Smooth muscle cell (in vitro differentiated cells): ENCODE data around the gene ESRRG. TPM values are rescaled to one million over a fixed set of nuclear protein-coding genes. Genes with fewer than 3 reads are reported as not detected.

Source experiments
- DNase-seq: peaks from one replicate; lab custom pipeline; 2025; ENCODE audit not compliant: unreplicated experiment; lab: John Stamatoyannopoulos, UW
- H2AFZ ChIP-seq: fragments of 200-600 bp; sonication (generic); 2 replicates; pipeline ENCODE4 v1.6.0; 2016; ENCODE audit warnings: antibody characterized with exemption, low read depth, mild to moderate bottlenecking
- H3F3A ChIP-seq: fragments of 200-600 bp; sonication (generic); 2 replicates; pipeline ENCODE4 v1.6.0; 2017; ENCODE audit warnings: antibody characterized with exemption, low read depth
- H3K27ac ChIP-seq: fragments of 200-600 bp; sonication (generic); 2 replicates; pipeline ENCODE4 v1.5.1; 2016; ENCODE audit warnings: low read depth, mild to moderate bottlenecking
- H3K27me3 ChIP-seq: fragments of 200-600 bp; sonication (generic); 2 replicates; pipeline ENCODE4 v1.6.1; 2016; ENCODE audit warnings: low read depth, mild to moderate bottlenecking
- H3K36me3 ChIP-seq: fragments of 200-600 bp; sonication (generic); 2 replicates; pipeline ENCODE4 v1.5.1; 2016; ENCODE audit warnings: low read depth
- H3K4me1 ChIP-seq: fragments of 200-600 bp; sonication (generic); 2 replicates; pipeline ENCODE4 v1.5.1; 2016; ENCODE audit warnings: low read depth
- H3K4me2 ChIP-seq: fragments of 200-600 bp; sonication (generic); 2 replicates; pipeline ENCODE4 v1.6.0; 2016; ENCODE audit warnings: mild to moderate bottlenecking
- H3K4me3 ChIP-seq: fragments of 200-600 bp; sonication (generic); 2 replicates; pipeline ENCODE4 v1.5.1; 2016; ENCODE audit warnings: mild to moderate bottlenecking
- H3K79me2 ChIP-seq: fragments of 200-600 bp; sonication (generic); 2 replicates; pipeline ENCODE4 v1.6.0; 2016; ENCODE audit warnings: low read depth, mild to moderate bottlenecking
- H3K9ac ChIP-seq: fragments of 200-600 bp; sonication (generic); 2 replicates; pipeline ENCODE4 v1.6.0; 2016; ENCODE audit warnings: low read depth
- H3K9me3 ChIP-seq: fragments of 200-600 bp; sonication (generic); replicated peaks from 2 replicates; pipeline ENCODE4 v1.5.1; 2016; ENCODE audit warnings: low read depth
- H4K20me1 ChIP-seq: fragments of 200-600 bp; sonication (generic); 2 replicates; pipeline ENCODE4 v1.6.0; 2016; ENCODE audit warnings: low read depth
- CTCF ChIP-seq: fragments of 200-600 bp; sonication (generic); IDR thresholded peaks from 2 replicates; pipeline ENCODE4 v1.5.1; 2017; ENCODE audit warnings: borderline replicate concordance, mild to moderate bottlenecking, antibody characterized with exemption; ENCODE audit not compliant: insufficient read depth, poor library complexity, severe bottlenecking
- WGBS: methylation state at CpG from one replicate; pipeline ENCODE4 v1.1.7; 2016; ENCODE audit warnings: low lambda C conversion rate; 5-methylcytosine and 5-hydroxymethylcytosine counted together
- polyA plus RNA-seq: library from polyadenylated mRNA; unstranded; fragments of >200 nt; fragmentation: Nextera tagmentation; extraction: Ambion mirVana; gene quantifications from 2 replicates; pipeline ENCODE4 v1.2.1, GENCODE V29; 2016
- total RNA-seq: library from RNA; depleted of rRNA; stranded (reverse); fragments of >200 nt; gene quantifications from 2 replicates; pipeline ENCODE4 v1.2.3, GENCODE V29; 2014

ESRRG gene
- total and polyA plus RNA-seq, 2 experiments from 2014 or later, result 0.26 TPM; not detected in 1

- H4K20me1 ChIP-seq, result no peaks in the 10 kb centered on the region
- H2AFZ ChIP-seq, result no peak overlapping the region
- H3F3A ChIP-seq, result no peaks in the 10 kb centered on the region
- no peak overlapping the region for H3K4me2 ChIP-seq
- no peak overlapping the region for H3K4me3 ChIP-seq
- H3K79me2 ChIP-seq, result no peaks in the 10 kb centered on the region
- no peaks in the 10 kb centered on the region for H3K4me1 ChIP-seq
- no peak overlapping the region for H3K27ac ChIP-seq
- TF ChIP-seq CTCF, result no peak
- DNase-seq, result no peak
- H3K9me3 ChIP-seq, result no peaks in the 10 kb centered on the region
- H3K36me3 ChIP-seq, result no peaks in the 10 kb centered on the region
- WGBS, result 91% methylated on average over 5 of the region's 5 CpGs
- no peak overlapping the region for H3K9ac ChIP-seq
- H3K27me3 ChIP-seq, result peaks cover 6% of the 10 kb centered on the region
Measured at GRCh38 chr1:216607067-216607697, 116.0 kb downstream of the ESRRG start.

- Histone ChIP-seq H3K36me3 (no peaks in the 10 kb centered on the region), H3K9me3 (no peaks in the 10 kb centered on the region), H3K9ac (no peak overlapping the region), H3F3A (no peaks in the 10 kb centered on the region), H2AFZ (no peak overlapping the region), H3K79me2 (no peaks in the 10 kb centered on the region), H4K20me1 (no peaks in the 10 kb centered on the region), H3K27ac (no peak overlapping the region), H3K4me3 (no peak overlapping the region), H3K4me1 (no peaks in the 10 kb centered on the region), H3K27me3 (peaks cover 6% of the 10 kb centered on the region), H3K4me2 (no peak overlapping the region)
- 60% methylated on average over 4 of the region's 4 CpGs for WGBS
- no peak for TF ChIP-seq CTCF
- DNase-seq, result no peak
Measured at GRCh38 chr1:216606047-216606637, 117.1 kb downstream of the ESRRG start.

GRCh38 chr1:216604771-216605170, 118.5 kb downstream of the ESRRG start:
- Histone ChIP-seq H3K27me3 (peaks cover 6% of the 10 kb centered on the region), H3F3A (no peaks in the 10 kb centered on the region), H3K9me3 (no peaks in the 10 kb centered on the region), H4K20me1 (no peaks in the 10 kb centered on the region), H3K36me3 (no peaks in the 10 kb centered on the region), H3K9ac (no peak overlapping the region), H3K79me2 (no peaks in the 10 kb centered on the region), H3K4me1 (peaks cover 7% of the 10 kb centered on the region), H3K27ac (no peak overlapping the region), H2AFZ (no peak overlapping the region), H3K4me3 (no peak overlapping the region), H3K4me2 (no peak overlapping the region)
- TF ChIP-seq CTCF, result no peak
- 70% methylated on average over 1 of the region's 1 CpG for WGBS
- DNase-seq, result no peak
